Neural cell (in vitro differentiated cells): Measurements from ENCODE around the gene KRTAP12-2.

Experiments used
- EP300 ChIP-seq: fragments of 450-650 bp; conservative IDR thresholded peaks from 2 replicates; pipeline ENCODE4 v1.6.1; 2014; ENCODE audit warnings: antibody characterized with exemption, mild to moderate bottlenecking, moderate library complexity; ENCODE audit not compliant: poor library complexity, severe bottlenecking
- EZH2 ChIP-seq: fragments of 200-600, 300-800 bp; shearing (Covaris generic), sonication (generic); IDR thresholded peaks from 2 replicates; pipeline ENCODE4 v1.6.1; 2014; ENCODE audit warnings: antibody characterized with exemption, low read length, borderline replicate concordance, mild to moderate bottlenecking; ENCODE audit not compliant: insufficient read depth, poor library complexity, severe bottlenecking
- MXI1 ChIP-seq: fragments of 450-650 bp; conservative IDR thresholded peaks from 2 replicates; pipeline ENCODE4 v1.6.1; 2014; ENCODE audit warnings: antibody characterized with exemption, mild to moderate bottlenecking; ENCODE audit not compliant: poor library complexity, severe bottlenecking
- POLR2AphosphoS5 ChIP-seq: IDR thresholded peaks from 2 replicates; pipeline ENCODE4 v1.6.1; 2012
- RAD21 ChIP-seq: fragments of 450-650 bp; conservative IDR thresholded peaks from 2 replicates; pipeline ENCODE4 v1.6.1; 2014; ENCODE audit warnings: antibody characterized with exemption, mild to moderate bottlenecking, moderate library complexity
- SMC3 ChIP-seq: fragments of 450-650 bp; conservative IDR thresholded peaks from 2 replicates; pipeline ENCODE4 v1.6.1; 2014; ENCODE audit warnings: antibody characterized with exemption, mild to moderate bottlenecking, moderate library complexity; ENCODE audit not compliant: poor library complexity
- TAF1 ChIP-seq: IDR thresholded peaks from 2 replicates; pipeline ENCODE4 v1.6.1; 2012; ENCODE audit warnings: low read depth
- TF ChIP-seq, protein P1 (sequence below): fragments of 450-650 bp; IDR thresholded peaks from 2 replicates; pipeline ENCODE4 v1.5.1; 2014; ENCODE audit warnings: antibody characterized with exemption, mild to moderate bottlenecking, moderate library complexity; ENCODE audit not compliant: poor library complexity, severe bottlenecking
- TF ChIP-seq, protein P2 (sequence below): IDR thresholded peaks from 2 replicates; pipeline ENCODE4 v1.6.1; 2012; ENCODE audit warnings: borderline replicate concordance

GRCh38 chr21:44648557-44649311 is 18.0 kb downstream of the KRTAP12-2 start:
- TF ChIP-seq, protein P1, sequence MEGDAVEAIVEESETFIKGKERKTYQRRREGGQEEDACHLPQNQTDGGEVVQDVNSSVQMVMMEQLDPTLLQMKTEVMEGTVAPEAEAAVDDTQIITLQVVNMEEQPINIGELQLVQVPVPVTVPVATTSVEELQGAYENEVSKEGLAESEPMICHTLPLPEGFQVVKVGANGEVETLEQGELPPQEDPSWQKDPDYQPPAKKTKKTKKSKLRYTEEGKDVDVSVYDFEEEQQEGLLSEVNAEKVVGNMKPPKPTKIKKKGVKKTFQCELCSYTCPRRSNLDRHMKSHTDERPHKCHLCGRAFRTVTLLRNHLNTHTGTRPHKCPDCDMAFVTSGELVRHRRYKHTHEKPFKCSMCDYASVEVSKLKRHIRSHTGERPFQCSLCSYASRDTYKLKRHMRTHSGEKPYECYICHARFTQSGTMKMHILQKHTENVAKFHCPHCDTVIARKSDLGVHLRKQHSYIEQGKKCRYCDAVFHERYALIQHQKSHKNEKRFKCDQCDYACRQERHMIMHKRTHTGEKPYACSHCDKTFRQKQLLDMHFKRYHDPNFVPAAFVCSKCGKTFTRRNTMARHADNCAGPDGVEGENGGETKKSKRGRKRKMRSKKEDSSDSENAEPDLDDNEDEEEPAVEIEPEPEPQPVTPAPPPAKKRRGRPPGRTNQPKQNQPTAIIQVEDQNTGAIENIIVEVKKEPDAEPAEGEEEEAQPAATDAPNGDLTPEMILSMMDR = no peak
- TF ChIP-seq SMC3 (no peak), POLR2AphosphoS5 (no peak), EP300 (no peak), RAD21 (no peak), EZH2 (no peak), MXI1 (no peak), TAF1 (no peak)
- TF ChIP-seq, protein P2, sequence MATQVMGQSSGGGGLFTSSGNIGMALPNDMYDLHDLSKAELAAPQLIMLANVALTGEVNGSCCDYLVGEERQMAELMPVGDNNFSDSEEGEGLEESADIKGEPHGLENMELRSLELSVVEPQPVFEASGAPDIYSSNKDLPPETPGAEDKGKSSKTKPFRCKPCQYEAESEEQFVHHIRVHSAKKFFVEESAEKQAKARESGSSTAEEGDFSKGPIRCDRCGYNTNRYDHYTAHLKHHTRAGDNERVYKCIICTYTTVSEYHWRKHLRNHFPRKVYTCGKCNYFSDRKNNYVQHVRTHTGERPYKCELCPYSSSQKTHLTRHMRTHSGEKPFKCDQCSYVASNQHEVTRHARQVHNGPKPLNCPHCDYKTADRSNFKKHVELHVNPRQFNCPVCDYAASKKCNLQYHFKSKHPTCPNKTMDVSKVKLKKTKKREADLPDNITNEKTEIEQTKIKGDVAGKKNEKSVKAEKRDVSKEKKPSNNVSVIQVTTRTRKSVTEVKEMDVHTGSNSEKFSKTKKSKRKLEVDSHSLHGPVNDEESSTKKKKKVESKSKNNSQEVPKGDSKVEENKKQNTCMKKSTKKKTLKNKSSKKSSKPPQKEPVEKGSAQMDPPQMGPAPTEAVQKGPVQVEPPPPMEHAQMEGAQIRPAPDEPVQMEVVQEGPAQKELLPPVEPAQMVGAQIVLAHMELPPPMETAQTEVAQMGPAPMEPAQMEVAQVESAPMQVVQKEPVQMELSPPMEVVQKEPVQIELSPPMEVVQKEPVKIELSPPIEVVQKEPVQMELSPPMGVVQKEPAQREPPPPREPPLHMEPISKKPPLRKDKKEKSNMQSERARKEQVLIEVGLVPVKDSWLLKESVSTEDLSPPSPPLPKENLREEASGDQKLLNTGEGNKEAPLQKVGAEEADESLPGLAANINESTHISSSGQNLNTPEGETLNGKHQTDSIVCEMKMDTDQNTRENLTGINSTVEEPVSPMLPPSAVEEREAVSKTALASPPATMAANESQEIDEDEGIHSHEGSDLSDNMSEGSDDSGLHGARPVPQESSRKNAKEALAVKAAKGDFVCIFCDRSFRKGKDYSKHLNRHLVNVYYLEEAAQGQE = no peak
